ENCODE data around the gene ECM1. TPM values are rescaled to one million over a fixed set of nuclear protein-coding genes. Genes with fewer than 3 reads are reported as not detected.

Gene ECM1
- total RNA-seq, 1 donor from 2014 or later = 1.9 TPM

- H3K27me3 Mint-ChIP-seq (ENCODE audit: insufficient read depth) = peaks cover 14% of the 10 kb centered on the region
Measured at GRCh38 chr1:150551051-150551783, 43.3 kb downstream of the ECM1 start.

GRCh38 chr1:150551784-150552127, 43.8 kb downstream of the ECM1 start:
- H3K4me1 Mint-ChIP-seq (ENCODE audit: low read depth) = peaks cover 34% of the 10 kb centered on the region
- intact Hi-C loops (cut with micrococcal nuclease) = no loop called here
- H3K4me3 Mint-ChIP-seq = no peak overlapping the region

More at GRCh38 chr1:150551051-150551783, 43.3 kb downstream of the ECM1 start:
- Mint-ChIP-seq H3K4me3 (no peak overlapping the region), H3K4me1 (ENCODE audit: low read depth) (peaks cover 34% of the 10 kb centered on the region), H3K27ac (peak overlapping the region; percentile 68), H3K9me3 (no peaks in the 10 kb centered on the region), H3K36me3 (ENCODE audit: low read depth) (peaks cover 7% of the 10 kb centered on the region)
- intact Hi-C loops (cut with micrococcal nuclease) = no loop called here
- DNase-seq (ENCODE audit: low spot score) = no peak

GRCh38 chr1:150552128-150552910, 44.4 kb downstream of the ECM1 start:
- Mint-ChIP-seq H3K27ac (peak overlapping the region; percentile 6), H3K4me1 (ENCODE audit: low read depth) (peaks cover 34% of the 10 kb centered on the region), H3K9me3 (no peaks in the 10 kb centered on the region), H3K27me3 (ENCODE audit: insufficient read depth) (peaks cover 12% of the 10 kb centered on the region), H3K36me3 (ENCODE audit: low read depth) (peaks cover 7% of the 10 kb centered on the region), H3K4me3 (peak overlapping the region; percentile 10)
- intact Hi-C loops (cut with micrococcal nuclease) = no loop called here
- DNase-seq (ENCODE audit: low spot score) = no peak

More at GRCh38 chr1:150551784-150552127, 43.8 kb downstream of the ECM1 start:
- H3K27me3 Mint-ChIP-seq (ENCODE audit: insufficient read depth) = peaks cover 12% of the 10 kb centered on the region
- peaks cover 7% of the 10 kb centered on the region for H3K36me3 Mint-ChIP-seq (ENCODE audit: low read depth)
- no peaks in the 10 kb centered on the region for H3K9me3 Mint-ChIP-seq
- no peak for DNase-seq (ENCODE audit: low spot score)
- no peak overlapping the region for H3K27ac Mint-ChIP-seq

GRCh38 chr1:150552911-150553289, 45.0 kb downstream of the ECM1 start:
- peaks cover 12% of the 10 kb centered on the region for H3K27me3 Mint-ChIP-seq (ENCODE audit: insufficient read depth)
- intact Hi-C loops (cut with micrococcal nuclease) = no loop called here
- no peak overlapping the region for H3K4me3 Mint-ChIP-seq

GRCh38 chr1:150553392-150554085, 45.6 kb downstream of the ECM1 start:
- H3K27me3 Mint-ChIP-seq (ENCODE audit: insufficient read depth) = peaks cover 9% of the 10 kb centered on the region
- peaks cover 7% of the 10 kb centered on the region for H3K36me3 Mint-ChIP-seq (ENCODE audit: low read depth)
- intact Hi-C loops (cut with micrococcal nuclease) = no loop called here
- no peak overlapping the region for H3K27ac Mint-ChIP-seq
- no peak for DNase-seq (ENCODE audit: low spot score)
- H3K4me1 Mint-ChIP-seq (ENCODE audit: low read depth) = peaks cover 31% of the 10 kb centered on the region
- H3K4me3 Mint-ChIP-seq = no peak overlapping the region
- no peaks in the 10 kb centered on the region for H3K9me3 Mint-ChIP-seq

More at GRCh38 chr1:150552911-150553289, 45.0 kb downstream of the ECM1 start:
- Mint-ChIP-seq H3K9me3 (no peaks in the 10 kb centered on the region), H3K36me3 (ENCODE audit: low read depth) (peaks cover 7% of the 10 kb centered on the region), H3K4me1 (ENCODE audit: low read depth) (peaks cover 34% of the 10 kb centered on the region), H3K27ac (no peak overlapping the region)
- DNase-seq (ENCODE audit: low spot score) = no peak

- peaks cover 8% of the 10 kb centered on the region for H3K27me3 Mint-ChIP-seq (ENCODE audit: insufficient read depth)
- no peak overlapping the region for H3K4me3 Mint-ChIP-seq
- no peak overlapping the region for H3K27ac Mint-ChIP-seq
- peaks cover 7% of the 10 kb centered on the region for H3K36me3 Mint-ChIP-seq (ENCODE audit: low read depth)
- intact Hi-C loops (cut with micrococcal nuclease) = no loop called here
- H3K4me1 Mint-ChIP-seq (ENCODE audit: low read depth) = peaks cover 29% of the 10 kb centered on the region
- DNase-seq (ENCODE audit: low spot score) = no peak
- no peaks in the 10 kb centered on the region for H3K9me3 Mint-ChIP-seq
Measured at GRCh38 chr1:150554086-150554452, 46.2 kb downstream of the ECM1 start.

- Mint-ChIP-seq H3K9me3 (no peaks in the 10 kb centered on the region), H3K4me1 (ENCODE audit: low read depth) (peaks cover 31% of the 10 kb centered on the region), H3K36me3 (ENCODE audit: low read depth) (peaks cover 7% of the 10 kb centered on the region), H3K4me3 (no peak overlapping the region), H3K27me3 (ENCODE audit: insufficient read depth) (peaks cover 3% of the 10 kb centered on the region), H3K27ac (no peak overlapping the region)
- intact Hi-C loops (cut with micrococcal nuclease) = no loop called here
- no peak for DNase-seq (ENCODE audit: low spot score)
Measured at GRCh38 chr1:150555198-150555970, 47.5 kb downstream of the ECM1 start.

- DNase-seq (ENCODE audit: low spot score) = no peak
- Mint-ChIP-seq H3K9me3 (no peaks in the 10 kb centered on the region), H3K27ac (no peak overlapping the region), H3K27me3 (ENCODE audit: insufficient read depth) (peaks cover under 1% of the 10 kb centered on the region), H3K4me3 (no peak overlapping the region), H3K36me3 (ENCODE audit: low read depth) (peaks cover 6% of the 10 kb centered on the region), H3K4me1 (ENCODE audit: low read depth) (peaks cover 30% of the 10 kb centered on the region)
- intact Hi-C loops (cut with micrococcal nuclease) = no loop called here
Measured at GRCh38 chr1:150555971-150556865, 48.3 kb downstream of the ECM1 start.

GRCh38 chr1:150557065-150557600, 49.2 kb downstream of the ECM1 start:
- no peaks in the 10 kb centered on the region for H3K27me3 Mint-ChIP-seq (ENCODE audit: insufficient read depth)
- H3K27ac Mint-ChIP-seq = no peak overlapping the region
- no peaks in the 10 kb centered on the region for H3K9me3 Mint-ChIP-seq
- H3K4me3 Mint-ChIP-seq = no peak overlapping the region
- peaks cover 28% of the 10 kb centered on the region for H3K4me1 Mint-ChIP-seq (ENCODE audit: low read depth)
- H3K36me3 Mint-ChIP-seq (ENCODE audit: low read depth) = peaks cover 5% of the 10 kb centered on the region
- intact Hi-C loops (cut with micrococcal nuclease) = no loop called here
- no peak for DNase-seq (ENCODE audit: low spot score)

- Mint-ChIP-seq H3K4me1 (ENCODE audit: low read depth) (peaks cover 28% of the 10 kb centered on the region), H3K36me3 (ENCODE audit: low read depth) (peaks cover 5% of the 10 kb centered on the region), H3K4me3 (no peak overlapping the region), H3K9me3 (no peaks in the 10 kb centered on the region), H3K27ac (no peak overlapping the region), H3K27me3 (ENCODE audit: insufficient read depth) (no peaks in the 10 kb centered on the region)
- intact Hi-C loops (cut with micrococcal nuclease) = no loop called here
- DNase-seq (ENCODE audit: low spot score) = no peak
Measured at GRCh38 chr1:150557813-150558212, 49.9 kb downstream of the ECM1 start.

- Mint-ChIP-seq H3K4me3 (no peak overlapping the region), H3K9me3 (no peaks in the 10 kb centered on the region), H3K27ac (no peak overlapping the region), H3K27me3 (ENCODE audit: insufficient read depth) (no peaks in the 10 kb centered on the region), H3K4me1 (ENCODE audit: low read depth) (peaks cover 32% of the 10 kb centered on the region), H3K36me3 (ENCODE audit: low read depth) (peaks cover 5% of the 10 kb centered on the region)
- intact Hi-C loops (cut with micrococcal nuclease) = no loop called here
- no peak for DNase-seq (ENCODE audit: low spot score)
Measured at GRCh38 chr1:150558303-150558704, 50.4 kb downstream of the ECM1 start.
